ENCODE results near the gene SLC4A1.

GRCh38 chr17:44279666-44280391 lies 11.9 kb upstream of the SLC4A1 start:
- TF ChIP-seq CTCF (IDR thresholded peaks at IDR 0.05; ENCODE audit: poor library complexity) (no peak), EZH2 (IDR thresholded peaks at IDR 0.05; ENCODE audit: borderline replicate concordance) (no peak), EZH2phosphoT487 (IDR thresholded peaks at IDR 0.05; ENCODE audit: low read depth, severe bottlenecking, unreplicated experiment) (no peak)
